Measurements from ENCODE around the gene PRSS2.

GRCh38 chr7:142793156-142793555 lies 22.4 kb downstream of the PRSS2 start:
- TF ChIP-seq POLR2A (IDR thresholded peaks at IDR 0.05; ENCODE audit: low read depth, low read length), result no peak
- no peak for TF ChIP-seq SPI1 (IDR thresholded peaks at IDR 0.05; ENCODE audit: low read depth, low read length)
- TF ChIP-seq POLR2AphosphoS5 (IDR thresholded peaks at IDR 0.05; ENCODE audit: low read depth, low read length), result no peak
- TF ChIP-seq TAF1 (IDR thresholded peaks at IDR 0.05; ENCODE audit: low read depth, low read length), result no peak
- no peak for TF ChIP-seq POU2F2 (IDR thresholded peaks at IDR 0.05; ENCODE audit: low read depth, low read length)
- TF ChIP-seq PAX5 (IDR thresholded peaks at IDR 0.05; ENCODE audit: insufficient read depth, low read length, severe bottlenecking), result no peak

Measured in GM12891 (cell line).